ENCODE measurements around the gene SMOC2.
"Not testable (repeated sequence)": the region's sequence is repeated elsewhere in the genome, so short reads cannot be mapped to it uniquely, and the experiment has no call there.

SMOC2 gene

GRCh38 chr6:168609026-168609685, 168.2 kb downstream of the SMOC2 start:
- no peak for DNase-seq

GRCh38 chr6:168609914-168610490, 169.0 kb downstream of the SMOC2 start:
- no peak for DNase-seq

DNA sequence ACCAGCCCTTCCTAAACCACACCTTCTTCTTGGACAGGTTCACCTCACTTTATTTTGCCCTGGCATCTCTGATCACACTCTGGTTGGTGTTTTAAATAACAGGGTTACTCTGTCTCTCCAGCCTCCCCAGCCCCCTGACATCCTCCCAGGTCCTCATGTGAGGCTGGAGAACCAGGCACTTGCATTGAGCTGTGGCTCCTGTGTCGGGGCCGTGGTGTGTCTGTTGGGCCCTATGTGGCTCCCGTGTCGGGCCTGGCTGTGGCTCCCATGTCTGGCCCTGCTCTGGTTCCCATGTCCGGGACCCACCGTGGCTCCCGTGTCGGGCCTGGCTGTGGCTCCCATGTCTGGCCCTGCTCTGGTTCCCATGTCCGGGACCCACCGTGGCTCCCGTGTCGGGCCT, 170.0 kb downstream of the SMOC2 start:
- not testable (repeated sequence) for DNase-seq

GRCh38 chr6:168611691-168612090, 170.7 kb downstream of the SMOC2 start:
- no peak for DNase-seq

DNA sequence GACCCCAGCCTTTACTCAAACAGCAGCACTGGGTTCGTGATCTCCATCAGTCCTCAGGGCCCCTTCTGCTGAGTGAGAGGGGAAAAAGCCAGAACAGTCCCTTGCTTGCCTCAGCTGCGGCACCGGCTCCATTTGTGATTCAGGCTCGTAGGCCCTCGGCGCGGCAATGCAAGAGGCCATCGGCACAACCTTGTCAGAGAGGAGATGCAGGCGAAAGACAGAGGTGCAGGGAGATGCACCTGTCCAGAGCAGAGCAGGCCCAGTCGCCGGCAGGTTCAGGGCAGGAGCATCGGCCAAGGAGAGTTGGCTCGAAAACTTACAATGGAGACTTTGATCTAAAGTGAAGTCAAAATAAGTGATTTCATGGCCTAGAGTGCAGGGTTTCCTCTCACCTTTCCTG, 171.6 kb downstream of the SMOC2 start:
- no peak for DNase-seq

DNA sequence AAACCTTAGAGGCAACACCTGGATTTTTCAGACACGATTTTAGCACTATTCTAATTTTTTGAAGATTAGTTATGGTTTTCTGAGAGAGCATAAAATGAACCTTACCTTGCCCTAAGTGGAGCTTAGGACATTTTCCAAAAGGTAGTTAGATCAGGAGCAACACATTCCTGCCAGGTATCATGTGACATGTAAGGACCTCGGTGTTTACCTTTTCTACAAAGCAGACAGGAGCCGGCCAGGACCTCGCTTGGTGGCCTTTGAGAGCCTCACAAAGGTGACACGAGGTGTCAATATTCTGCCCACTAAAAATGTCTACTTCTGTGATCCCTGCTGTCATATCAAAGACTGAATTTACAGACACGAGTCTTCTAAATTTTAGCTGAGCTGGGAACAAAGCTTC, 174.9 kb downstream of the SMOC2 start:
- DNase-seq: no peak

DNA sequence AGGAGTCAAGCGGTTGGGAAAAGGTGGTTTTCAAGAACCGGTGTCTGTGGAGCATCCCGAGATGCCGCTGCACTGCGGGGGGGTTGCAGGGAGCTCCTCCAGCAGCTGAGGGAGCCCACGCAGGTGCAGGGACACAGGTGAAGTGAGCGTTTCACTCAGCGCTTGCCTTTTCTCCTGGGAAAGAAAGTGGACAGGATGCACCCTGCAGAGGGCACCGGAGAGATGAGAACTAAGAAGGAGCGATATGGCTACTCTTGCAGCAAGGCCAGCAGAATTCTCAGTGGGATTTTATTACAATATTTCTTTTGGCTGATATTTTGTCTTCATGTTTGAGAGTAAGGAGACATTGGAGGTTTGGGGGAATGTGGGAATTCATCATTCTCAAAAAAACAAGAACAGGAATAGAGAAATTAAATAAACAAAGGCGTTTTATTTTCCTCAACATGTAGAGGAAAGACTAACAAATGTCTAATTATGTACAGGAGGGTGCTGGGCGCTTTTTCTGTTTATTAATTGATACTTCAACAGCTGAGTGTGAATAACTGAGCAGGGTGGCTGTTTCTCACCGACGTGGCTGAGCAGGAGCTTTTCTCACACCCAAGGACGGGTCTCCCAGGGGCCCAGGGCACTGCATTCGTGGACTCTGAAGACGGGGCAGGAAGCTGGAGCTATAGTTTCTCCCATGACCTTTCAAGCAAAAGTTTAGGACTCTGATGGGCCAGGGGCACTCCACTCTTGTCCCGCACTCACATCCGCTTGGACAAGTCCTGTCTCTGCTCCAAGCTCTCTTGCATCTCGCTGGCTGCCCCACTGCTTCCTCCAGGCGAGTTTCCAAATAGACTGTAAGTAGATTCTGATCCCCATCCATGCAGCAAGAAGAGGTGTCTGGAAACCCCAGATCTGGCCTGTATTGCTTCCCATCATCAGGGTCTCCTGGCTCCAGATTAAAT, 176.1 kb downstream of the SMOC2 start:
- DNase-seq: no peak

DNA sequence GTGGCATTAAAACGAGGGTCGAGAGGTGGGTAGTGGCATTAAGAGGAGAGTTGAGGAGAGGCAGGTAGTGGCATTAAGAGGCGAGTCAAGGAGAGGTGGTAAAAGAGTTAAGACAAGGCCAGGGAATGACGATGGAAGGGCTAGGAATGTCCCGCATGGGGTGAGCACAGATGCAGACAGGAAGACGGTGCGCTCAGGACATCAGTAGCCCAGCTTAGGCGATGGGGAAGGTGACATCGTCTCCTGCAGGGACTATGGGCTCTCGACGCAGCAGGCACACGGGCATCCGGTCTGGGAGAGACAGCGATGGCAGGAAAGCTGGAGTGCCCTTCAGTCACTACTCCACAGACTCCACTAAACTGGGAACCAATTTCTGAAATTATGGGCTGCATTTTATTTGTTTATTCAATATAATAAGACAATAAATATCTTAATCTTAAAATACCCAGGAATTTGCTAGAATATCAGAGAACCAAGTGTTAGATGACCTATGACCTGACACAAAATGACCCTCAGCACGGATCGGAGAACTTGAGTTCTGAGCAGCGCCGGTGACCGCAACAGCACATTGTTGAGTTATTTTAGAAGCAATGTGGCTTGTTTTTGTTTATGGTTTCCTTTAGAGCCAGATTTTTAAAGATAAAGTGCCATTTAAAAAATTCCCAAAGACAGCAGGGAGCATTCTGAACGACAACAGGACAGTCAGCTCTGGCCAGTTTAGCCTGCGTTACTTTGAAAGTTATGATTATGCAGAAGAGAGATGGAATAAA, 177.7 kb downstream of the SMOC2 start:
- DNase-seq: no peak

- DNase-seq: no peak
Observed at GRCh38 chr6:168619560-168620314, 178.8 kb downstream of the SMOC2 start.

GRCh38 chr6:168620578-168620977, 179.6 kb downstream of the SMOC2 start:
- no peak for DNase-seq

DNA sequence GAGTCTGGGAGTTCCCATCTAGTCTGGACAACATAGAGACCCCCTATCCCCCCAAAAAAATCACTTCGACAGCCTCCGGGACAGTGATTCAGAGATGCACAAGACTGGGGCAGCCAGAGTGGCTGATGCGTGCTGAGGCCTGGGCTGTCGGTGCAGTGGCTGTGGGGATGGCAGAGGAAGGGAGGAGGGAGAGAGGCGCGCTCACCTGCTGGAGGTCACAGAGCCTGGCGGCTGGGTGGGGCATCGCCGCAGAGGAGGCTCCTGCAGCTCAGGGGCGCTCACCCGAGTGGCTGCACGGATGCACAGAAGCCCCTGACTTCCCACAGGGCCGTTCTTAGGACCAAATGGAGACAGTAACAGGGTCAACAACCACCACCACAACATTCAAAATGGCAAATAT, 182.8 kb downstream of the SMOC2 start:
- no peak for DNase-seq

DNA sequence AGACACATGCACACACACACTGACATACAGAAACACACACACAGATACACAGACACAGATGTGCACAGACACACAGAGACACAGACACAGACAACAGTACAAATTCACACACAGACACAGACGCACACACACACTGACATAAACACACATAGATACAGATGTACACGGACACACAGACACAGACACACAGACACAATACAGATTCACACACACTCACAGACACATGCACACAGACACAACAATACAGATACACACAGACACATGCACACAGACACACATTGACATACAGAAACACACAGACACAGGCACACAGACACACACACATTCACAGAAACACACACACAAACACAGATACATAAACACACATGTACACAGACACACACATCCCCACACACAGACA, 183.6 kb downstream of the SMOC2 start:
- no peak for DNase-seq

- DNase-seq: no peak
Observed at GRCh38 chr6:168624948-168625347, 184.0 kb downstream of the SMOC2 start.

DNA sequence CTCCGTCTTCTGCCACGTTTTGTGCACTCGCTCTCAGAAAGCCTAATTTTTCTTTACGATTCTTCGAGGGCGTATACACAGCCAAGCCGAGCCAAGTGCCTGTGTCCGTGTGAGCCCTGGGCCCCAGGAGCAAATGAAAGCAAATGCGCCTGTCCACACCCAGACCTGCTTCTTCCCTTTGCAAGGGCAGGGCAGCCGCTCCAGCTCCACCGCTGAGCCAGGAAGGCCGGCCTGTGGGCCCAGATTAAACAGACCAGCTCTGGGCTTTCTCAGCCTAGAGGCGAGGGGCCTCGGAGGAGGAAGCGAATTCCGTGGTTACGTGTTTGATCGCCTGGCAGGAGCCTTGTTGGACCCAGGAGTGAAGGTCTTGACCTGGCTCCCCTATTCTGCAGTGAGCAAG, 184.6 kb downstream of the SMOC2 start:
- no peak for DNase-seq

DNA sequence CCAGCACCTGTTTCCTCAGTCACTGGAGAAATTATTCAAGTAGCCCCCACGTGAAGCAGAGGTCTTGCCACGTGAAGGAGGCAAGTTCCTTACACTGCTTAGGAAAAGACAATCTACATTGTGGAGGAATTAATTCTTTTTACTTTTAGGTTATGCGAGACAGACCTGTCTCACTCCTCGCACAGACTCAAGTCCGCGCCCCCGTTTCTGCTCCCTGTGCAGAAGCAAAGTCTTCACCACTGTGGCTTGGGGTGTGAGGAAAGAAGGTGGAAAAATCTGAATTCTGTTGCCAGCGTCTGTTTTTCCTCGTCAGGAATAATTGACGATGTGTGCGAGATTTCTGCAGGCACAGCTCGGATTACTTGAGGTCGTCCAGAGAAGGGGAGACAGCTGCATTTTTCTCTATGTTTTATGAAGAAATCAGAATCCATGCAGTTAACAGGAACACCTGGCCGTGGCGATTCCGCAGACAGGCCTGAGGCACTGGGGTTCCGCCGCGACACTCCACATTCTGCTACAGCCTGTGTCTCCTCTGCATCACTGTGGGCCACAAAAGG, 185.1 kb downstream of the SMOC2 start:
- no peak for DNase-seq

- DNase-seq: no peak
Observed at GRCh38 chr6:168627506-168628175, 186.7 kb downstream of the SMOC2 start.

DNA sequence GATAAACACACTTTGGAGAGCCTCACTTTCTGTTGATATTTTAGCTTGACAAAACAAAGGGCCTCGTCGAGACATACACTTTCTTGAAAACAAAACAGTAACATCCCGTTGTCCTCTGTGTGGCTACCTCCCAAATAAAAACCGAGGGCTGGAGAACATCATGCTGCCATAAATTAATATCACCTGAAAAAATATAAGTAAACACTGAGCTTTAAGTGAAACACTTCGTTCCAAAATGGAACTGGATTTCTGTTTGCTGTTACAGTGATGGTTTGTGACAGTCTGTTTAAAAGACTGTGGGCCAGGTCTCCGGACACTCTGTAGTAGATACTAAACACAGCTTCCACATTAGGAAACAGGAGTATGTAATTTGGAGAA, 187.2 kb downstream of the SMOC2 start:
- no peak for DNase-seq

DNA sequence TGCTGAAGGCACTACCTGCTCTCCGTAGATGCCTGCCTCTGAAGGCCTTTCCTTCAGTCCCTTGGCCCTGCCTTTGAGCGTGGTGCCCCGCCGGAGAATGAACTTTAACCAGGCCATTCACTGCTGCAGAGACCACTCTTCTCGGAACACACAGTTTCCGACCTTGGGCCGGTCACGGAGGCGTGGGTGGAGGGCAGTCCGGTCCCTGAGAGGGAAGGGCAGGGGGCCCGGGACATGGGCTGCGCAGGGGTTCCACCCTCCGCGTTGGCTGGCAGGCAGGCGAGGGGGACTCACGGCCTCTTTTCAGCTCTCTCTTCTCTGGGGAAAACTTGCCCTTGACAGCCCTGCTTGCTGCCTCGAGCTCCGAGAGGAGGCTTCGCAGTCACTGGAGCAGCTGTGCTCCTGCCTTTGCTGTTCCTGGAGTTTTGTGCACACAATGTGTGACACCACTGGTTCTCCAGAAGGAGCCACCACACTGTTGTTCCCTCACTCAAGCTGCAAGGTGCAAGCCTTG, 187.8 kb downstream of the SMOC2 start:
- no peak for DNase-seq

DNA sequence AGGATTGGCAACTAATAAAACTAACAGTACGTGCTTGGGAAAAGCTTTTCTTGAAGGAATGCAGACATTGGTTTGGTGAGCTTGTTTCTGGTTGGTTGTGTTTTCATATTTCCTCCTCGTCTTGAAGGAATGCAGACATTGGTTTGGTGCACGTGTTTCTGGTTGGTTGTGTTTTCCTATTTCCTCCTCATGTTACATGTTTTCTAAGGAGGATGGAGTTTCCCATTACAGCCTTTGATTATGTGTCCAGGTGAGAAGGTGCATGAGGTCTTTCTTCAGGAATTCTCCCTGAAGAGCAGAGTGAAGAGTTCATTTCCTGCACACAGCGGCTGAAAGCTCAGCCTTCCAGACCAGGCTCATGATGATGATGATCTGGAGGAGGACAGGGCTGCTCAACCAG, 190.6 kb downstream of the SMOC2 start:
- DNase-seq: no peak

DNA sequence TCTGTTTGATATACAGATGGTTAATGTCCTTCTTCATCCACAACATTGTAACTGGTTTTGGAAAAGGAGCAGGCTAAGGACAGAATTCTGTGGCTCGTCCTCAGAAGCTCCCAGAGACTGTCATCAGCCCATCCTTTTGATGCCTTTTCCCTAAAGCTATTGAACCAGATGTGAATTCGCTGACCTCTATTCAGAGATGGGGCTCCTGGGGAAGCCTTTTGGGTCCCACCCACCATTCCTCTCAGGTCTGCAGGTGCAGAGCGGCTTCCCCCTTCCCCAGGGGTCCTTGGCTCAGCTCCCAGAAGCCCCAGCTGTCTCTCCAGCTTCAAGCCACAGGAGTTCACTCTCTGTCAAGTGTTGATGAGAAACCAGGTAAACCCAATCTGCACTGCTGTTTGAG, 191.7 kb downstream of the SMOC2 start:
- DNase-seq: no peak

Measured in fibroblast of skin of scalp (primary cell).